H7 (cell line): ENCODE data around the gene PTPRC. TPM values are rescaled to one million over a fixed set of nuclear protein-coding genes. Genes with fewer than 3 reads are reported as not detected.

Experiments used
- DNase-seq: peaks from one replicate; pipeline ENCODE4 v3.0.0; 2012
- H3K27me3 ChIP-seq: 2 replicates; pipeline ENCODE4 v1.6.0; 2011; ENCODE audit warnings: mild to moderate bottlenecking, low read length; ENCODE audit not compliant: control insufficient read depth, insufficient read depth
- H3K36me3 ChIP-seq: replicated peaks from 2 replicates; pipeline ENCODE4 v1.5.1; 2011; ENCODE audit warnings: low read length; ENCODE audit not compliant: control insufficient read depth, insufficient read depth
- H3K4me3 ChIP-seq: 2 replicates; pipeline ENCODE4 v1.5.1; 2011; ENCODE audit warnings: low read depth, mild to moderate bottlenecking, control low read depth, low read length, moderate library complexity; ENCODE audit not compliant: insufficient read depth
- total RNA-seq: library from RNA; depleted of rRNA; stranded (reverse); fragments of >200 nt; shearing (Covaris generic); gene quantifications from 2 replicates; pipeline ENCODE4 v1.2.3, GENCODE V29; 2014

PTPRC gene
- total RNA-seq, 1 experiment from 2014 or later, result not detected

- H3K4me3 ChIP-seq, result no peak overlapping the region
- DNase-seq, result no peak
- no peaks in the 10 kb centered on the region for H3K36me3 ChIP-seq
- H3K27me3 ChIP-seq, result no peaks in the 10 kb centered on the region
Observed at GRCh38 chr1:198632007-198632406, 6.8 kb upstream of the PTPRC start.

- no peak for DNase-seq
- no peaks in the 10 kb centered on the region for H3K27me3 ChIP-seq
- no peaks in the 10 kb centered on the region for H3K36me3 ChIP-seq
- H3K4me3 ChIP-seq, result no peak overlapping the region
Observed at GRCh38 chr1:198633675-198634121, 5.1 kb upstream of the PTPRC start.

- H3K4me3 ChIP-seq, result no peak overlapping the region
- H3K36me3 ChIP-seq, result no peaks in the 10 kb centered on the region
- H3K27me3 ChIP-seq, result no peaks in the 10 kb centered on the region
- DNase-seq, result no peak
Observed at GRCh38 chr1:198635964-198636363, 2.9 kb upstream of the PTPRC start.

GRCh38 chr1:198636391-198636790, 2.4 kb upstream of the PTPRC start:
- no peak for DNase-seq
- no peak overlapping the region for H3K4me3 ChIP-seq
- no peaks in the 10 kb centered on the region for H3K27me3 ChIP-seq
- no peaks in the 10 kb centered on the region for H3K36me3 ChIP-seq

- no peaks in the 10 kb centered on the region for H3K27me3 ChIP-seq
- DNase-seq, result no peak
- H3K36me3 ChIP-seq, result no peaks in the 10 kb centered on the region
- no peak overlapping the region for H3K4me3 ChIP-seq
Observed at GRCh38 chr1:198637157-198637556, 1.7 kb upstream of the PTPRC start.

GRCh38 chr1:198637916-198638437, 863 bp upstream of the PTPRC start:
- no peaks in the 10 kb centered on the region for H3K36me3 ChIP-seq
- DNase-seq, result no peak

GRCh38 chr1:198638441-198638840, 399 bp upstream of the PTPRC start:
- no peak for DNase-seq
- H3K4me3 ChIP-seq, result no peak overlapping the region
- H3K36me3 ChIP-seq, result no peaks in the 10 kb centered on the region
- no peaks in the 10 kb centered on the region for H3K27me3 ChIP-seq

More at GRCh38 chr1:198637916-198638437, 863 bp upstream of the PTPRC start:
- Histone ChIP-seq H3K27me3 (no peaks in the 10 kb centered on the region), H3K4me3 (no peak overlapping the region)

- Histone ChIP-seq H3K27me3 (no peaks in the 10 kb centered on the region), H3K36me3 (no peaks in the 10 kb centered on the region), H3K4me3 (no peak overlapping the region)
- DNase-seq, result no peak
Observed at GRCh38 chr1:198639671-198640143, 867 bp downstream of the PTPRC start.

GRCh38 chr1:198640174-198640573, 1.3 kb downstream of the PTPRC start:
- H3K4me3 ChIP-seq, result no peak overlapping the region
- no peaks in the 10 kb centered on the region for H3K36me3 ChIP-seq
- H3K27me3 ChIP-seq, result no peaks in the 10 kb centered on the region
- DNase-seq, result no peak

GRCh38 chr1:198641501-198641900, 2.7 kb downstream of the PTPRC start:
- no peak for DNase-seq
- no peaks in the 10 kb centered on the region for H3K36me3 ChIP-seq
- no peak overlapping the region for H3K4me3 ChIP-seq

GRCh38 chr1:198641966-198642668, 3.3 kb downstream of the PTPRC start:
- no peaks in the 10 kb centered on the region for H3K27me3 ChIP-seq
- no peak overlapping the region for H3K4me3 ChIP-seq
- no peaks in the 10 kb centered on the region for H3K36me3 ChIP-seq
- DNase-seq, result no peak

More at GRCh38 chr1:198641501-198641900, 2.7 kb downstream of the PTPRC start:
- H3K27me3 ChIP-seq, result no peaks in the 10 kb centered on the region

- no peak overlapping the region for H3K4me3 ChIP-seq
- no peaks in the 10 kb centered on the region for H3K27me3 ChIP-seq
- no peak for DNase-seq
- H3K36me3 ChIP-seq, result no peaks in the 10 kb centered on the region
Observed at GRCh38 chr1:198642983-198643382, 4.1 kb downstream of the PTPRC start.

GRCh38 chr1:198643808-198644207, 5.0 kb downstream of the PTPRC start:
- no peaks in the 10 kb centered on the region for H3K36me3 ChIP-seq
- no peak overlapping the region for H3K4me3 ChIP-seq
- no peaks in the 10 kb centered on the region for H3K27me3 ChIP-seq
- DNase-seq, result no peak

- no peak for DNase-seq
- Histone ChIP-seq H3K4me3 (no peak overlapping the region), H3K36me3 (no peaks in the 10 kb centered on the region), H3K27me3 (no peaks in the 10 kb centered on the region)
Observed at GRCh38 chr1:198647055-198647454, 8.2 kb downstream of the PTPRC start.

GRCh38 chr1:198648592-198648991, 9.8 kb downstream of the PTPRC start:
- H3K36me3 ChIP-seq, result no peaks in the 10 kb centered on the region
- DNase-seq, result no peak
- H3K27me3 ChIP-seq, result no peaks in the 10 kb centered on the region
- H3K4me3 ChIP-seq, result no peak overlapping the region
